ENCODE data around the gene IFNL3. TPM values are rescaled to one million over a fixed set of nuclear protein-coding genes. Genes with fewer than 3 reads are reported as not detected.

The IFNL3 gene
- not detected in 5 replicates for total RNA-seq (2022; extraction: Qiagen RNA extraction)

GRCh38 chr19:39244410-39245100 is at the start of gene IFNL3:
IFNL3 (minus strand) TSS chr19:39245006; CDS start chr19:39244967, 39 bp downstream.

GRCh38 chr19:39268085-39268484 is 23.3 kb upstream of the IFNL3 start, which contains the start of gene IFNL2:
IFNL2 (plus strand) TSS chr19:39268396; CDS start chr19:39268569, 173 bp downstream.

GRCh38 chr19:39248806-39249205 is 4.0 kb upstream of the IFNL3 start, which contains the start of gene IFNL4:
IFNL4 (minus strand) TSS chr19:39248856.

GRCh38 chr19:39203372-39204341 is 41.1 kb downstream of the IFNL3 start, which contains the start of gene SYCN:
SYCN (minus strand) TSS chr19:39204263; CDS start chr19:39204254, 9 bp downstream.

GRCh38 chr19:39196860-39197562 is 47.8 kb downstream of the IFNL3 start, which contains the start of gene NCCRP1:
NCCRP1 (plus strand) TSS chr19:39196964; CDS start chr19:39196983, 19 bp downstream.

Other genes with a start within 250 kb of the IFNL3 start
- 2.1 to 4.5 TPM (median 3.7 TPM) in 5 replicates for gene FBXO27, start 212.5 kb downstream of the IFNL3 start, total RNA-seq (2022; extraction: Qiagen RNA extraction)
- gene ACP7, start 160.6 kb downstream of the IFNL3 start, total RNA-seq (2022; extraction: Qiagen RNA extraction): 0.02 to 0.07 TPM (median 0.05 TPM) in 5 replicates
- 70.5 to 147 TPM (median 134 TPM) in 5 replicates for gene PAK4, start 119.2 kb downstream of the IFNL3 start, total RNA-seq (2022; extraction: Qiagen RNA extraction)
- gene NCCRP1, start 48.0 kb downstream of the IFNL3 start, total RNA-seq (2022; extraction: Qiagen RNA extraction): 1.0 to 1.7 TPM (median 1.5 TPM) in 5 replicates
- gene SYCN, start 40.7 kb downstream of the IFNL3 start, total RNA-seq (2022; extraction: Qiagen RNA extraction): not detected in 5 replicates
- gene IFNL4, start 3.9 kb upstream of the IFNL3 start, total RNA-seq (2022; extraction: Qiagen RNA extraction): not detected in 5 replicates
- not detected in 5 replicates for gene IFNL2, start 23.4 kb upstream of the IFNL3 start, total RNA-seq (2022; extraction: Qiagen RNA extraction)
- 0.16 to 0.26 TPM in 2 of 5 replicates, not detected in the others for gene IFNL1, start 51.4 kb upstream of the IFNL3 start, total RNA-seq (2022; extraction: Qiagen RNA extraction)
- 6.3 to 10.8 TPM (median 9.6 TPM) in 5 replicates for gene LRFN1, start 75.9 kb upstream of the IFNL3 start, total RNA-seq (2022; extraction: Qiagen RNA extraction)
- gene GMFG, start 91.0 kb upstream of the IFNL3 start, total RNA-seq (2022; extraction: Qiagen RNA extraction): 0.31 TPM in 1 of 5 replicates, not detected in the others
- gene SAMD4B, start 97.4 kb upstream of the IFNL3 start, total RNA-seq (2022; extraction: Qiagen RNA extraction): 101 to 193 TPM (median 189 TPM) in 5 replicates
- 70.3 to 88.0 TPM (median 86.0 TPM) in 5 replicates for gene PAF1, start 146.1 kb upstream of the IFNL3 start, total RNA-seq (2022; extraction: Qiagen RNA extraction)
- gene MED29, start 146.4 kb upstream of the IFNL3 start, total RNA-seq (2022; extraction: Qiagen RNA extraction): 66.9 to 81.5 TPM (median 79.2 TPM) in 5 replicates
- 195 to 324 TPM (median 282 TPM) in 5 replicates for gene ZFP36, start 161.8 kb upstream of the IFNL3 start, total RNA-seq (2022; extraction: Qiagen RNA extraction)
- 60.4 to 147 TPM (median 118 TPM) in 5 replicates for gene PLEKHG2, start 167.7 kb upstream of the IFNL3 start, total RNA-seq (2022; extraction: Qiagen RNA extraction)
- gene RPS16, start 190.9 kb upstream of the IFNL3 start, total RNA-seq (2022; extraction: Qiagen RNA extraction): 6,292 to 6,945 TPM (median 6,439 TPM) in 5 replicates
- gene SUPT5H, start 200.6 kb upstream of the IFNL3 start, total RNA-seq (2022; extraction: Qiagen RNA extraction): 141 to 199 TPM (median 189 TPM) in 5 replicates
- gene TIMM50, start 235.8 kb upstream of the IFNL3 start, total RNA-seq (2022; extraction: Qiagen RNA extraction): 175 to 234 TPM (median 221 TPM) in 5 replicates